Fibroblast of pulmonary artery (primary cell): ENCODE measurements around the gene GLRA2.
A peak's percentile ranks its signal among the peaks of the same experiment; 100 is the strongest.

ENCODE experiments used
- DNase-seq: peaks from one replicate; pipeline ENCODE4 v3.0.0-alpha.2; 2010; ENCODE audit warnings: low read depth
- H3K4me3 ChIP-seq: replicated peaks from 2 replicates; pipeline ENCODE4 v1.5.1; 2011; ENCODE audit warnings: low read depth, mild to moderate bottlenecking, control low read depth, low read length, moderate library complexity
- TF ChIP-seq, protein P1 (sequence below): IDR thresholded peaks from 2 replicates; pipeline ENCODE4 v1.5.1; 2011; ENCODE audit warnings: mild to moderate bottlenecking, control low read depth, low read length, inconsistent platforms; ENCODE audit errors: missing control alignments

GLRA2 gene

DNA sequence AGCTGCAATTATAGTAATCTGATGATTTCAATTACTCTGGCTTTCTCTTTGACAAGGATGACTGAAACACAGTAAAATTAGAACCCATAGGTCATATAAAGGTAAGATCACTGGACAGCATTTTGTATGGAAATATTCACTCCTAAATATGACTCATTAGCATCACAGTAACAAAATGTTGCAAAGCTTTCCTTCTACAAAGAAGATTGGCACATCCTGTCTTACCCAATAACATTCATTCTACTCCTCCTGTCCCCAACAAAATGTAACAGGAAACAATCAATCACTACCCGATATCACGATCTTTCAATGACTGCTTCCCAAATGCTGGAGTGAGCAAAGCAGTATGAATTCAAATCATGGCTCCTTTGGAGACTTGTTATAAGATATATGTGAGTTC, 248.2 kb downstream of the GLRA2 start:
- peak; percentile 46 for DNase-seq
- no peak overlapping the region for H3K4me3 ChIP-seq
- TF ChIP-seq, protein P1, sequence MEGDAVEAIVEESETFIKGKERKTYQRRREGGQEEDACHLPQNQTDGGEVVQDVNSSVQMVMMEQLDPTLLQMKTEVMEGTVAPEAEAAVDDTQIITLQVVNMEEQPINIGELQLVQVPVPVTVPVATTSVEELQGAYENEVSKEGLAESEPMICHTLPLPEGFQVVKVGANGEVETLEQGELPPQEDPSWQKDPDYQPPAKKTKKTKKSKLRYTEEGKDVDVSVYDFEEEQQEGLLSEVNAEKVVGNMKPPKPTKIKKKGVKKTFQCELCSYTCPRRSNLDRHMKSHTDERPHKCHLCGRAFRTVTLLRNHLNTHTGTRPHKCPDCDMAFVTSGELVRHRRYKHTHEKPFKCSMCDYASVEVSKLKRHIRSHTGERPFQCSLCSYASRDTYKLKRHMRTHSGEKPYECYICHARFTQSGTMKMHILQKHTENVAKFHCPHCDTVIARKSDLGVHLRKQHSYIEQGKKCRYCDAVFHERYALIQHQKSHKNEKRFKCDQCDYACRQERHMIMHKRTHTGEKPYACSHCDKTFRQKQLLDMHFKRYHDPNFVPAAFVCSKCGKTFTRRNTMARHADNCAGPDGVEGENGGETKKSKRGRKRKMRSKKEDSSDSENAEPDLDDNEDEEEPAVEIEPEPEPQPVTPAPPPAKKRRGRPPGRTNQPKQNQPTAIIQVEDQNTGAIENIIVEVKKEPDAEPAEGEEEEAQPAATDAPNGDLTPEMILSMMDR = no peak

DNA sequence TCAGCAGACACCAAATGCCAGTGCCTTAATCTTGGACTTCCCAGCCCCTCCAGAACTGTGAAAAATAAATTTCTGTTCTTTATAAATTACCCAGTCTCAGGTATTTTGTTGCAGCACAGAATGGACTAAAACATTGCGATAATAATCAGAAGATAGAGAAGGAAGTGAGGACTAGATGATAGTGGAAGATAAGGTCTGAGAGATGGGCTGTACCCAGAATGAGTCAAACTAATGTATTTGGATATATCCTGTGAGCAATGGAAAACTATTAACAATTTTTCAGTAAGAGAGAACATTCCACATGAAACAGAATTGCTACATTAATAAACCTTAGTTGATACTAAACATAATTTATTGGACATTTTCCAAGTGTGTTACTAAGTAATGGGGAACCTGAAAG, 250.2 kb downstream of the GLRA2 start:
- no peak overlapping the region for H3K4me3 ChIP-seq
- TF ChIP-seq, protein P1 = no peak
- DNase-seq = no peak
